Measurements from ENCODE around the gene TMEM178A.
"Not testable (repeated sequence)": the region's sequence is repeated elsewhere in the genome, so short reads cannot be mapped to it uniquely, and the experiment has no call there.

The TMEM178A gene

DNA sequence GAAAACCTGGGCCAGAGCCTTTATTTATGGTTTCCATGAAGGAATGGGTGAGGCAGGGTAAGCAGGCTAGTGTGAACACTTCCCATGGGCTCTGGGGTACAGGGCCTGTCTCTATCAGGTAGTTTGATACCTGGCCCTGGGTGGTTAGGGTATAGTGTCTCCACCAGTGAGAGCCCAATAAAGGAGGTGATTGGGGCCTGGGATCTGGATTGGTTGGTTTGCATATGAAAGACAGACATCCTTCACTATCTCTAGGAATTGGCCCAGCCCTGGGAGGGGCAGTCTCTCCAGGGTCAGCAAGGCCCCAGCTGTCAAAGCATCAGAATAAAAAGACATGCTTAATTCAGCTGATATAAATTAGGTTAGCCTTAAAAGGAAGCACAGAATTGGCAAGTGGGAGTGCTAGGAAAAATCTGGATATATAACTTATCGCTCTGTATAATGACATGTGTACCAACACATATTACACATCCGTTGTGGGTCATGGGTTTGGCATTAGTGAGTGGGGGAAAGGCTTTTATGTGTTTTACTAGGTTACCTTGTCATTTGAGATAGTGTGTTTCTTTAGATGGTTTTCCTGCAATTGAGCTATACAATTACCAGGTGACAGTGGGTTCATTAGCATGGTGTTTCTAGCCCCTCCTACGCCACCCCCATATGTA lies 18.5 kb upstream of the TMEM178A start:
- no peak for DNase-seq (ENCODE audit: extremely low read depth in 1 of 2, low read depth in 1 of 2)

DNA sequence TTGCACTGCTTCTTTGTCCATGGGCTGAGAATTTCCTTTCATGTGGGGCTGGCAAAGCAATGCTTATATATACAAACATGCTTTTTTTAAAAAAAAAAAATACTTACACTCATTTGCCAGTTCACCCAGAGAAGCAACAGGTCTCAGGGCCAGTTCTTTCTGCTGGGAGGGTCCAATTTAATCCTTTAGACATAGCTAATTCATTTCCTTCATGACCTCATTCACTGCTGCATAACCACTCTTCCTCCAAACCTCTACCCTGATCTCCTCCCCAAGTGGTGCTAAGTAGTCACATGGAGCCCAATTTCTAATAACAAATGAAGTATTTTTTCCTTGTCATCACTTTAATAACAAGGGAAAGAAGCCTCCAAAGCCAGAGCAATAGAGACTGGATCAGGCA lies 17.1 kb upstream of the TMEM178A start:
- no peak for DNase-seq (ENCODE audit: extremely low read depth in 1 of 2, low read depth in 1 of 2)

DNA sequence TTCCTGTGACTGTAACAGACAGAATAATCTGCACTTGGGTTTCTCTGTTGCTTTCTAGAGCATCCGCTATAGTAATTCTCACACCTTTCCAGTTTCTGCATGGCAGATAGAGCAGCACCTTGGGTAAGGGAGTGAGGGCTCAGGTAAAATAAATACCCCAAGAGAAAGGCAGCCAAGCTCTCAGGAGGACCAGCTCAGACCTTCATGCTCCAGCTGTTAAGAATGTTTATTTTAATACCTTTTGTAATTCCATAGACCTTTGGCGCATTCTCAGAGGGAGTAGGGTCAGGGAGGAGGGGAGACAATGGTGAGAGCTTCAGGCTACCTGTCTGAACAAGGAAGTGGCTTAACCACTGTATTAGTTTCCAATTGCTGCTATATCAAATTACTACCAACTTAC lies 16.2 kb upstream of the TMEM178A start:
- no peak for DNase-seq (ENCODE audit: extremely low read depth in 1 of 2, low read depth in 1 of 2)

DNA sequence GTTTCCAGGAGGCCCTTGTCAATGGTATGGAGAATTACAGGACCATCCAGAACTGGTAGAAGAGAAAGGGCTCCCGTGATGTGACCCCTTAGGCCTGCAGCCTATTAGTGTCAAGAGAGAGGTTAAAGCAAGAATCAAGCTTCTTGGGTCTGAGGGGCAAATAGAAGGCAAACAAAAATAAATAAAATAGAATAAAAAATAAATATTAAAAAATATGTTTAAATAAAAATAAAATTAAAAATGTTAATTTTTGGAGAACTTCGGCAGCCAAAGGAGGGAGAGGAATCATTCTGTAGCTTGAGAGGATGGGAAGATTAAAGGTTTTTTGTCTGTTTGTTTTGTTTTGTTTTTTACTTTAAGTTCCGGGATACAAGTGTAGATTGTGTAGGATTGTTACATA lies 15.2 kb upstream of the TMEM178A start:
- DNase-seq (ENCODE audit: extremely low read depth in 1 of 2, low read depth in 1 of 2) = no peak

DNA sequence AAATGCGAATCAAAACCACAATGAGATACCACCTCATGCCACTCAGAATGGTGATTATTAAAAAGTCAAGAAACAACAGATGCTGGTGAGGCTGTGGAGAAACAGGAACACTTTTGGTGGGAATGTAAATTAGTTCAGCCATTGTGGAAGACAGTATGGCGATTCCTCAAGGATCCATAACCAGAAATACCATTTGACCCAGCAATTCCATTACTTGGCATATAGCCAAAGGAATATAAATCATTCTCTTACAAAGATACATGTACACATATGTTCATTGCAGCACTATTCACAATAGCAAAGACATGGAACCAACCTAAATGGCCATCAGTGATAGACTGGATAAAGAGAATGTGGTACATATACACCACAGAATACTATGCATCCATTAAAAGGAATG lies 9.5 kb upstream of the TMEM178A start:
- not testable (repeated sequence) for DNase-seq (ENCODE audit: extremely low read depth in 1 of 2, low read depth in 1 of 2)

DNA sequence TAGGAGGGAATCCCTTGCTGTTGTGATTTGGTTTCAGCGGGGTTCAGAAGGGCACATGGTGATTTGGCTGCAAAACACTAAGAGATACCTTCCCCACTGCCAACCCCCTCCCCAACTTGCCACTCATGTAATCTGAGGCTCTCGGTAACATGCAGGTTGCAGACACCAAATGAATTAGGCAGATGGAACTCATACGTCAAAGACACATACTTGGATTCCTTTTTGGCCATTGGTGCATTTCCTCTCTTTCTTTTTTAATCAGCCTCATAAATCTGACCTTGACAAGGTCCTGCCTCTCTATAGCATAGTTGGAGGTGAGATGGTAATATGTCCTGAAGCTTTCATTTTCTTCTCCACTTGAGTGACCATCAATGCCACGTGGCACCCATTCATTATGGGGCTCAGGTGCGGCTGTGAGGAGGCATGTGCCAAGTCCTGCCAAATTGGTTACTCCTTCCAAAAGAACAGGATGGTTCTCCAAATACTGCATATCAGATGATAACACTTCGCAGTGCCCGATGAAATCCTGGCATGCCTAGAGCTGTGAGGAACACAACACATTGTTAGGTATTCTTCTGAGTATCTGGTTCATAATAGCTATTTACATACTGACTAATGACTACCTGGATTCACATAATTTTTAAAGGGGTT lies 8.3 kb upstream of the TMEM178A start:
- no peak for DNase-seq (ENCODE audit: extremely low read depth in 1 of 2, low read depth in 1 of 2)

DNA sequence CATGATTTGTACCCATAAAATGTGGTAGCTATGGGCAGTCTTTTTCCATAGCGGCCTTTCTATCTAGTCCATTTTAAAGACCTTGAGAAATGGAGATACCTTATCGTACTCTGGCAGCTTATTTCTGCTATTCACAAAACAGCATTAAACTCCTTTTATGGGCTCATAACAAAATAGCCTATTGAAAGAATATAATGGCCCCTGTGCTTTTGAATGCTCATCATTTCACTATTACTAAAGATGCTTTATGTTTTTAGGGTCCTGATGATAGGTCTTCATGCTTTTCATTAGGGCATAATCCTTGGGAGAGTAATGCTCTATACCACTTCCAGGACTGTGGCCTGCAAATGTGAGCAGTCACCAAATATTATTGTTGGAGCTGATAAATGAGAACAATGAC lies 7.3 kb upstream of the TMEM178A start:
- no peak for DNase-seq (ENCODE audit: extremely low read depth in 1 of 2, low read depth in 1 of 2)

DNA sequence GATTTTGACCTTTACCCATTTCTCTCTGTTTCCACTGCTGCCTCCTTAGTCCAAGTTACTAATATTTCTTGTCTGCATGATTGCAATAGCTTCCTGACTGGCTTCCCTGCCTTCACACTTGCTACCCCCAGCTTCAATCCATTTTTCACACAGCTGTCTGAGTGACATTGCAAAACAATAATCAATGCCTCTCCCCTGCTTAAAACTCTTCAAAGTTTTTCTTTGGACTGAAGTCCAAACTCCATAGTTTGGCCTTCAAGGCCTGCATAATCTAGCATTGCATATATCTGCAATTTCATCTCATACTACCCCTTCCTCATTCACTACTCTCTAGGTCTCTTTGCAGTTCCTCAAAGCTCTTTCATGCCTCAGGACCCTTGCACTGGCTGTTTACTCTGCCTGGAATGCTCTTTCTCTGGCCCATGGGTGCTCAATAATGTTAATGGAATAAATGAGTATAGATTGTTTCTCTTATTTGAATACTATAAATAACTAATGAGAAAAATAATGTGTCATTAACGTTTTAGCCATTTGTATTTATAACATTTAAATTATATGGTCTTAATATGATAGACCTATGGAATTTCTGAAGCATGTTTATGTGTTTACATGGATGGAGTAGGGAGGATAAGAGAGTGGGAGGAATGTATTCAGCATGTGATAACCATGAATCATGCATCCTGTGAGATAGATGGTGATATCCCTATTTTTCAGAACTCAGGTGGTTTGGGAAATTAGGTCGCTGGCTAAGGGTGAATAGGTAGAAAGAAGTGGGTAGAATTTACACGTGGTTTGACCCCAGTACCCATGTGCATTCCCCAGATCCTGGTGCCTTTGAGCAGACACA lies 5.7 kb upstream of the TMEM178A start:
- no peak for DNase-seq (ENCODE audit: extremely low read depth in 1 of 2, low read depth in 1 of 2)

DNA sequence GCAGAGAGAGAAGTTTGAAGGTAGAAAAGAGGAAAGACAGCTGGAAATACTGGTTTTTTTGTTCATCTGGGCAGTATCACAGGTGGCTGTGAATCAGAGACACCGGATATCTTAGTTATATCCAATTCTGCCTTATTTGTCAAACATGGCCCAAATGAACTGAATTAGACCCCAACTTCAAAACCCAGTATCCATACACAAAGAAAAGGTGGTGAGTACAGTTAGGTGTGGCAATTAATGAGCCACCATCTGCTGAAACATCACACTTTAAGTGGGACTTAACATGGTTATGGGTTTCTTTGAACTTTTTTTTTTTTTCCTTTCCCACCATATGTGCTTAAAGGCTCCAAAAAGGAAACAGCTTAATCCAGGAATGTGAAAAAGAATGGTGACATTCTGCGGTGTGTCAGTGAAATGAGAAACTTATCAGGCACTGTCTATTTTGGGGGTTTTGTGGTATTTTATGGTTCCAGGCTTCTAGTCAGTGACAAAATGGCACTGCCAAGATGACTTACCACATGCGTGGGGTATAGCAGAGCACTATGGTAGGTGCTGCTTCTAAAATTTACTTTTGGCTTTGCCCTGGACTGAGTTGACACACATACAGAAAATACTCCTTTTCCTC lies 5.0 kb upstream of the TMEM178A start:
- no peak for DNase-seq (ENCODE audit: extremely low read depth in 1 of 2, low read depth in 1 of 2)

DNA sequence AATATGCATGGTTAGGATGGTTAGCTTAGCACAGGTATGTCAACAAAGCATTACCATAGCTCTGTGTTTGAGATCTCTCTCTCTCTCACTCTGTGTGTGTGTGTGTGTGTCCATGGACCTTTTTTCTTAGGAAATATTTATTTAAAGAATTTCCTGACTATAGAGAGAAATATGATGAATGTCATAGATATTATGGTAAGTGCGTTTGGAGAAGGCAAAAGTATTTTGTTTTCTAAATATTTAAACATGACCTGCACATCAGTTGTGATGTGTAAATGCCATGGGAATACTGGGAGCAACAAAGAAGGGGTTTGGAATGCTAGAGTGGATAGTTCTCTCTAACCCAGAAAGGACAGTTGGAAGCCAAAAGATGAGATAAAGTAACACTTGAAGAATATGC lies 3.9 kb upstream of the TMEM178A start:
- no peak for DNase-seq (ENCODE audit: extremely low read depth in 1 of 2, low read depth in 1 of 2)

DNA sequence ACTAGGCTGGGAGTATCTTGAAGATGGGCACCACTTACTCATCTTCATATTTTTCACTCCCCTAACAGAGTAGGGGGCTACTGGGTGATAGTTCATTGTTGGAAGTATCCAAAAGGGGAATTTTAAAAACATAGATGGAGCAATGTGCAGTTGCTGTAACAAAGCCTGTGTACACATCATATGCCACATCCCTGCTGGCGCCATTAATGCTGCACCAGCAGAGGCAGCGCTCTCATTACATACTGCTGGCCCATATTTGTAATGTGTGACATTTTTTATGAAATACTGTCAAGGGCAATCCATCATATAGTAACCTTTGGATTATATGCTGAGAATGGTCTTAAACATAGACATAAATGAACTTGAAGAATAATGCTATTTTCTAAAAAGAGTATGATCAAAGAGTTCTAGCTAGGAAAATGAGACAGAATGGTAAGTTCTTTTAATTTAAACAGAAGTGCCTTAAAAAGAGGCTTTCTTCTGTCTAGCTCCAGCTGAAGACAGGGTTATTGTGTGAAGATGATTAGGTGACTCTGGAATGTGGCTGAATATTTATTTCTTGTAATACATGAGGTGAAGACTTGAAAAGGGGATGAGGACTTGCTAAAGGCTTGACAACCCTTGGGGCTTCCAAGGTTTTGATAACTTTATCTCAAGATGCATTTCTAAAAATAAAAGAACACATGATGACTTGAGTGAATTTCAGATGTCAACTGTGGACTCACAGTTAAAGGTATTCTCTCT lies 2.4 kb upstream of the TMEM178A start:
- DNase-seq (ENCODE audit: extremely low read depth in 1 of 2, low read depth in 1 of 2) = no peak

DNA sequence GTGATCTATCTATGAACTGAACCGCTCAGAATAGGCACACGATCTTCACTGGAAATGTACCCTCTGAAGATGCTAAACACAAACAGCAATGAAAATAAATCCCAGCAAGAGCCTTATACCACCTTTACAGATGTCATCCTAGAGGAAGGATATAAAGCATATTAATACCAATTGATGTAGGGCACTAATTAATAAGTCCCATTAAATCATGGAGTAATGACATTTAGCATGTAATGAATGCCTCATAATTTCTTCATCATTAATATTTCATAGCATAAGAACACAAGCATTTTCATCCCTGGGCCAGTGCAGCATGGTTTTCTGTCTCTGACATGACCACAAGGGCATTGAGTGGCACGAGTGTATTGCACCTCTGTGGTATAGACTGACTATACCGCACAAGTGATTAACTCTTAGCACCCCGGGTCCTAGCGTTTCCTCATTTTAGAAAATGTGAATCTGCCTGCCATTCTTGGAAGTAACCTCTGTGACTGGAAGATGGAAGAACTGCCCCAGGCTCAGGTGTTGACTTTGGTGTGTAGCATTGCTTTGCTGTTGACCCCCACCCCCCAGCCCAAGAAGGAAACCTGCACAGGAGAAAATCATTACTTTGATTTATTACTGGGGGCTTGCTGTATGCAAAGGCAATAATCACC lies 1.4 kb upstream of the TMEM178A start:
- DNase-seq (ENCODE audit: extremely low read depth in 1 of 2, low read depth in 1 of 2) = no peak

DNA sequence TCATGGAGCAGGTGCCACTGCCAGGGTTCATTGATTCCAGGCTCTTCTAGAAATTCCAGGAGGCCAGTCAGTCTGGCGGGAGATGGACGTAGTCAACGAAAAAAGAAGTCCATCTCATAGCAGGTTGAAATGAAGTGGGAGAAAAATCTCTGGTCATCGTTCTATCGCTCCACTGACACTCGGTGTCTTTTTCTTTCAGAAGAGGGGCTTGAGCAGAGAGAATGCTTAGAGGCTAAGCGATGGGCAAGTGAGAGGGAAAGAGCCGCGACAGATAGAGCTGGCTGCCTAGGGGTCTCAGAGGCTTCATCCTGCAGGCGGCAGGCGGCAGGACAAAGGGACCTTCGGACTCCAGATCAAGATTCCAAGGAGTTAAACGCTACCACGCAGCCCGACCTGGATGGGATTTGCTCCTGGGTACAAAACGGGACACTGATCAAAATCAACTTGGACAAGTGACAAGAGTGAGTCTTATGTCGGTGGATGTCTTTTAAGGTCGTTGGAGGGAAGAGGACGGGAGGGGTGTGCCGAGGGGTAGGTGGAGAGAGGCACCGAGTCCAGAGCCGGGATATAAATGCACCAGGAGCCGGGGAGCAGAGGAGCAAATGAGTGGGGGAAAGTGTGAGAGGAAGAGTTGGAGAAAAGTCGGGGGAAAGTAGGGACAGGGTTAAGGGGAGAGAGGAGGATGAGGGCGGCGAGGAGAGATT lies 677 bp upstream of the TMEM178A start:
- no peak for DNase-seq (ENCODE audit: extremely low read depth in 1 of 2, low read depth in 1 of 2)

DNA sequence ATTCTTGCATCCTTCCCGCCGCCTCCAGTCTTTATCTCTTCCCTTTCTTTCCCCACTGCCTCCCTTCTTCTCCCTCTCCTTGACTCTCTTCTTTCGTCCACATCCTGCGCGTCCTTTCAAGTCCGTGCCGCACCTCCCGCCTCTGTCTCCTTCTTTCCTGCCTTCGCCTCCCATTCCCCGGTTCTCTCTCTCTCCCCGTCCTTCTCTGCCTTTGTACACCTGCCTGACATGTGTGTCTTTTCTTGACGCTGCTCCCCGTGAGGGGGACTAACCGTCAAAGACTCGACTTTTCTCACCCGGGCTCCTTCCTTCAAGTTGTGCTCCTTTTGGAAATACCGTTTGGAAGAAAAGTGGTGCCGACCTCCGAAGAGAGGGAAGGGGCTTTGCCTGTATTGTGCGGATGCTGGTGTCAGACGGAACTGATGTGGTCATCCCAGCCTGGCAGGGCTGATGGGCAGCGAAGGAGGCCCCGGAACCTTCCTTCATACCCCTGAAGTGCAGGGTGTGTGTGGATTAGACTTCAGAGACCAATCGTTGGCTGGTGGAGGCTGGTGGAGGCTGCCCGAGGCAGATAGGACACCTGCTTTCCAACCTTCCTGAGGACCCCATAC lies 879 bp downstream of the TMEM178A start:
- no peak for DNase-seq (ENCODE audit: extremely low read depth in 1 of 2, low read depth in 1 of 2)

DNA sequence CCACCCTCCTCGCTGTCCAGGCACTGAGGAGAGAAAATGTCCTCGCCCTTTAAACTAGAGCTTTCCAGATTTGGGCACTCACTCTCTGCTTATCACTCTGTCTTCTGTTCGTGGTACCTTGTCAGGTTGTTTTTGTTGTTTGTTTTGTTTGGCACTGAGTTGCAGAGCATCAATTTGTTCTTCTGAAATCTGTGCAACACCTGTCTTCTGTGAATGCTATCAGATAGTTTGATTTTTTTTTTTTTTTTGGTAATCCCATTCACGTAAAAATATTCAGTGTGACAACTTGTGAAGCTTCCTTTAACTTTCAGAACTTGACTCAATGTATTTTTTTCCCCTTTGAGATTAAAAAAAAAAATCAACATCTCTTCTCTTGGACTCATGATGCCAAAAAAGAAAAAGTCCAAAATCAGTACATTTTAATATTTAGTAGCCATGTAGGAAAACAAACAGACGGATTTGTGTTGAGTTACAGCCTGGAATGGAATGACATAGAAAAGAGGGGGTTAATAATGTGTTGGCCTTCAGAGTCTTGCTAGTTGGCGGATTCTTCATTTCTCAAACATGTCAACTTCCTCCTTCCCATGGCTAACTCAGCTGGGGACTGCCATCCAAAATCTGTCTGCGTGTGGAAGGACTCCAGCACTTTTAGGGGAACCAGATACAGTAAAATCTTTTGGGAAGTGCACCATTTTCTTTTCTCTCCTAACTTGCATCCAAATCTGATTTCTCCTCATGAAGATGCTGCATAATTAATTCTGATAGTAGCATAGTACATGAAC lies 1.6 kb downstream of the TMEM178A start:
- DNase-seq (ENCODE audit: extremely low read depth in 1 of 2, low read depth in 1 of 2) = no peak

DNA sequence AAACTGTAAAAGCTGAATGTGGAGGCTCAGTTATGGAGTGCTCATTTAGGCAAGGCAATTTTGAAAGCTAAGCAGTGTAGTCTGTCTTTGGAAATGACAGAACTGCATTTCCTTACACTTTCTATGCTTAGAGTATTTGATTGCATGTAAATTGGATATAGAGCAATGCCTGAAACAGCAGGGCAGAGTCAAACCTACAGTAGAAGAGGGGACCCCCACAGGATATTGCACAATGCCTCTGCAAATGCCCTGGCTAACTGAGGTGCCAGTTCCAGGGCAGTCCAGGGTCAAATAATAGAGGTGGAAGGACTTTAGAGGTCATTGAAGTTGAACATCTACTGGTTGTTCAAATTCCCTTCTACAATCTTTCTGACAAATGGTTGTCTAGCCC lies 2.2 kb downstream of the TMEM178A start:
- DNase-seq (ENCODE audit: extremely low read depth in 1 of 2, low read depth in 1 of 2) = no peak

DNA sequence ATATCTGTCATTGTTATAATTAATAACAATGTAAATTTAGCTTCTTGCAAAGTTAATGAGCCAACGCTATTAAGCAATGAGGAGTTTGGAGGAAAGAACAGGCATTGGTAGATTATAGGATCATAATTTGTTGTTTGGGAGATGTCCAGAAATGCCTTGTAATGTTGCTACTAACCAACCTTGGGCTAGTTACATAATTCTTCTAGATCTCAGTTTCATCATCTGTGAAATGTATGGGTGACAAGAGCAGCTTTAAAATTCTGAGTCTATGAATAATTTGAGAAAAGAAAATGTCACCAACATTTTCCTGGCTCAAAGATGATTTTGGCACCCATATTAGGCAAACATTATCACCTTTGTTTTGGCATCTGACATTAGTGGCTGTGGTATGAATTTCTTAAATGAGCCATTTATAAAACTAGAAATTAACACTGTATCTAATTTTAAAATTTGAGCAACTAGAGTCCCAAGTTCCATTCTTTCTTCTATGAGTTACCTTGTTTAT lies 2.9 kb downstream of the TMEM178A start:
- DNase-seq (ENCODE audit: extremely low read depth in 1 of 2, low read depth in 1 of 2) = no peak

DNA sequence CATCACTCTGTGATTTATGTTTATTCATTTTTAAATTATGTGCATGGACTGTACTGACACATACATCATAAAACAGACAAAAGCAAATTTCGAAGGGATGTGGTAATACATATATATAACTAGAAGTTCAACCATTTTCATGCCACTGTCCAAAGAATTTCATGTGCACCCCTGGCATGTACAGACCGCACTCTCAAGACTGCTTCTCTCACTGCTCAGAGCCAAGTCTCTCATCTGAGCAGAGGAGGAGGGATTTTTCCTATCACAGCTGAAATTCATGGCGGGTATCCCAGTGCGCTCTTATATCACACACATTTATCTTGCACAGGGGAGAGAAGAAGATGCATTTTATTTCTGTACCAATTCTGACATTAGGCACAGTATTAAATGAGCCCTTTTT lies 5.9 kb downstream of the TMEM178A start:
- DNase-seq (ENCODE audit: extremely low read depth in 1 of 2, low read depth in 1 of 2) = no peak

Measured in activated CD8-positive, alpha-beta memory T cell treated with anti-CD3 and anti-CD28 coated beads for 1 hour (primary cell).